DOHH2 (cell line): ENCODE data around the gene NPLOC4.

Source experiments
- EZH2phosphoT487 ChIP-seq: fragments of 200-600 bp; sonication (generic); IDR thresholded peaks from 2 replicates; pipeline ENCODE4 v1.6.1; 2017; ENCODE audit warnings: borderline replicate concordance, mild to moderate bottlenecking, antibody characterized with exemption, low read length, moderate library complexity, mixed read lengths
- TF ChIP-seq, protein P1 (sequence below): fragments of 200-600 bp; sonication (generic); IDR thresholded peaks from one replicate; pipeline ENCODE4 v1.5.1; 2014; ENCODE audit warnings: antibody characterized with exemption, mild to moderate bottlenecking, low read depth, low read length; ENCODE audit not compliant: poor library complexity, severe bottlenecking

DNA sequence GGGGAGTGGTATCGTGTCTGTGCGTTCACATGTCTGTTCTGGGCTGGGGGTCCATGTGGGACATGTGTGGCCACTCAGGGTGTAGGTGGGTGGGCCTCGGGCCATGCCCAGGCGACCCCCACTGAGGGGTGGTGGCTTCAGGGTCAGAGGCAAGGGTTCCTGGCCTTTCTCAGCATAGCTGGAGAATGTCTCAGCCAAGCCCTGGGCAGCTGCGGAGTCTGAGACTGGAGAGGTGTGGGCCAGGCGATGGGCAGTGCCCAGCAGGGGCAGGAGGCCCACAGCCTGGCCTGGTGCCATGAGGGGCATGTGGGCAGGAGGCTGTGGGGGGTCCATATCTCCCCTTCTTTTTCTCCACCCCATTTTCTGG, 107.5 kb downstream of the NPLOC4 start:
- TF ChIP-seq, protein P1, sequence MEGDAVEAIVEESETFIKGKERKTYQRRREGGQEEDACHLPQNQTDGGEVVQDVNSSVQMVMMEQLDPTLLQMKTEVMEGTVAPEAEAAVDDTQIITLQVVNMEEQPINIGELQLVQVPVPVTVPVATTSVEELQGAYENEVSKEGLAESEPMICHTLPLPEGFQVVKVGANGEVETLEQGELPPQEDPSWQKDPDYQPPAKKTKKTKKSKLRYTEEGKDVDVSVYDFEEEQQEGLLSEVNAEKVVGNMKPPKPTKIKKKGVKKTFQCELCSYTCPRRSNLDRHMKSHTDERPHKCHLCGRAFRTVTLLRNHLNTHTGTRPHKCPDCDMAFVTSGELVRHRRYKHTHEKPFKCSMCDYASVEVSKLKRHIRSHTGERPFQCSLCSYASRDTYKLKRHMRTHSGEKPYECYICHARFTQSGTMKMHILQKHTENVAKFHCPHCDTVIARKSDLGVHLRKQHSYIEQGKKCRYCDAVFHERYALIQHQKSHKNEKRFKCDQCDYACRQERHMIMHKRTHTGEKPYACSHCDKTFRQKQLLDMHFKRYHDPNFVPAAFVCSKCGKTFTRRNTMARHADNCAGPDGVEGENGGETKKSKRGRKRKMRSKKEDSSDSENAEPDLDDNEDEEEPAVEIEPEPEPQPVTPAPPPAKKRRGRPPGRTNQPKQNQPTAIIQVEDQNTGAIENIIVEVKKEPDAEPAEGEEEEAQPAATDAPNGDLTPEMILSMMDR: no peak
- no peak for TF ChIP-seq EZH2phosphoT487
